ENCODE measurements around the gene ADGRV1. TPM values are rescaled to one million over a fixed set of nuclear protein-coding genes. Genes with fewer than 3 reads are reported as not detected.

The ADGRV1 gene
- total RNA-seq, 1 experiment from 2014 or later, result 64.8 TPM

DNA sequence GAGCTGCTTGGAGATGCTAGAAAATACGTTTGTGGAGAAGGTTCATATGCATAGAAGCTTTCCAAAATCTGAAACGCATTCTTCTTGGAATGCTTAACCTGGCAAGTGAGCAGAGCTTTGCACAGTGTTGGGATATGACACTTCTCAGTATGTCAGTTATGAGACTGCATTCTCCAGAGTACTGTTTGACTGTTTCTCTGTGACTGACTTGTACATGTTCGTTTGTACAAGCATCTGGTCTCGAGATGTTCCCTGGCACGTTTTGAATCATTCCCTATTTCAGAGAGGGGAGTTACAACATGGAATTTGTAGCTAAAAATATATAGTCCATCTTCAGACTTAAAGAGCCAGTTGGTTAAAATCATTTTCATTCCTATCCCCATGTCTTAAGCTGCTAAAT lies 552.1 kb downstream of the ADGRV1 start:
- Mint-ChIP-seq H3K27ac (no peak overlapping the region), H3K4me1 (peaks cover 11% of the 10 kb centered on the region in 2 experiments), H3K9me3 (peaks cover 5% of the 10 kb centered on the region in 2 experiments; a peak in 3 of 5 replicates), H3K36me3 (ENCODE audit: insufficient read depth in 1 of 3, low read depth in 3 of 3) (peaks cover 4 to 8% (median 6%) of the 10 kb centered on the region in 3 experiments; a peak in 6 of 7 replicates), H3K27me3 (ENCODE audit: low read depth) (no peaks in the 10 kb centered on the region), H3K4me3 (no peak overlapping the region)
- H3K23ac ChIP-seq (ENCODE audit: insufficient read length, low read depth, low read length), result no peak overlapping the region
- no peak overlapping the region for H3K56ac ChIP-seq (ENCODE audit: insufficient read length, low read depth, low read length)
- no peaks in the 10 kb centered on the region for H4K20me1 ChIP-seq (ENCODE audit: control insufficient read depth, insufficient read depth, insufficient read length)
- no peak for DNase-seq
- no peaks in the 10 kb centered on the region for H3K79me1 ChIP-seq (ENCODE audit: insufficient read depth, low read depth, low read length, poor library complexity, severe bottlenecking)
- no peak overlapping the region for H4K91ac ChIP-seq (ENCODE audit: insufficient read length, low read depth, low read length)
- H3K23me2 ChIP-seq (ENCODE audit: insufficient read length, low read depth, low read length, poor library complexity, severe bottlenecking), result no peaks in the 10 kb centered on the region
- H2BK5ac ChIP-seq (ENCODE audit: insufficient read length, low read length), result no peak overlapping the region
- H2BK12ac ChIP-seq (ENCODE audit: insufficient read length, low read depth, low read length), result no peak overlapping the region
- H3K27me3 ChIP-seq (ENCODE audit: insufficient read depth, low read length), result no peaks in the 10 kb centered on the region
- no peaks in the 10 kb centered on the region for H3K79me2 ChIP-seq (ENCODE audit: insufficient read depth, low read length)
- H4K8ac ChIP-seq (replicated peaks; ENCODE audit: insufficient read length, low read depth, low read length), result no peak overlapping the region
- no peak overlapping the region for H3K4ac ChIP-seq (ENCODE audit: low read depth, low read length)
- H2BK15ac ChIP-seq (ENCODE audit: low read depth, low read length), result no peak overlapping the region
- no peak overlapping the region for H3K27ac ChIP-seq (ENCODE audit: insufficient read length, low read depth, low read length)
- H3K4me2 ChIP-seq (ENCODE audit: insufficient read depth, insufficient read length, low read length), result no peak overlapping the region
- no peak overlapping the region for H3K9ac ChIP-seq (ENCODE audit: extremely low read depth, insufficient read length, low read length)
- no peak overlapping the region for H2BK120ac ChIP-seq (ENCODE audit: low read depth, low read length, poor library complexity, severe bottlenecking)
- no peak for TF ChIP-seq CTCF (conservative IDR thresholded peaks at IDR 0.05)
- no CpG with 5 or more reads among the region's 5 CpGs for WGBS (ENCODE audit: extremely low coverage, insufficient read length, low lambda C conversion rate)
- H3K9me3 ChIP-seq (ENCODE audit: control insufficient read depth, low read depth, low read length), result no peaks in the 10 kb centered on the region
- no peak overlapping the region for H2BK20ac ChIP-seq (ENCODE audit: low read depth, low read length, poor library complexity, severe bottlenecking)
- H3K14ac ChIP-seq (ENCODE audit: insufficient read depth, low read length), result no peak overlapping the region
- no peak overlapping the region for H3T11ph ChIP-seq (ENCODE audit: low read length)
- H2AK5ac ChIP-seq (ENCODE audit: insufficient read length, low read length), result no peak overlapping the region
- no peak overlapping the region for H4K5ac ChIP-seq (ENCODE audit: insufficient read length, low read depth, low read length)
- H3K18ac ChIP-seq (ENCODE audit: insufficient read length, low read depth, low read length), result no peak overlapping the region
- 0 out of 2 replicates have a peak, but pooled peaks cover 5% of the 10 kb centered on the region for H3K4me1 ChIP-seq (ENCODE audit: insufficient read depth, low read length)
- H2AFZ ChIP-seq (ENCODE audit: low read length), result no peak overlapping the region

All from H9 (cell line).